NCI-H524 (cell line): ENCODE results near the gene RUFY3.
A peak's percentile ranks its signal among the peaks of the same experiment; 100 is the strongest.
"Not testable (repeated sequence)": the region's sequence is repeated elsewhere in the genome, so short reads cannot be mapped to it uniquely, and the experiment has no call there.

Source experiments
- DNase-seq, 2 experiments: peaks; one replicate each; lab custom pipeline; 2025; lab: John Stamatoyannopoulos, UW

RUFY3 gene, protein sequence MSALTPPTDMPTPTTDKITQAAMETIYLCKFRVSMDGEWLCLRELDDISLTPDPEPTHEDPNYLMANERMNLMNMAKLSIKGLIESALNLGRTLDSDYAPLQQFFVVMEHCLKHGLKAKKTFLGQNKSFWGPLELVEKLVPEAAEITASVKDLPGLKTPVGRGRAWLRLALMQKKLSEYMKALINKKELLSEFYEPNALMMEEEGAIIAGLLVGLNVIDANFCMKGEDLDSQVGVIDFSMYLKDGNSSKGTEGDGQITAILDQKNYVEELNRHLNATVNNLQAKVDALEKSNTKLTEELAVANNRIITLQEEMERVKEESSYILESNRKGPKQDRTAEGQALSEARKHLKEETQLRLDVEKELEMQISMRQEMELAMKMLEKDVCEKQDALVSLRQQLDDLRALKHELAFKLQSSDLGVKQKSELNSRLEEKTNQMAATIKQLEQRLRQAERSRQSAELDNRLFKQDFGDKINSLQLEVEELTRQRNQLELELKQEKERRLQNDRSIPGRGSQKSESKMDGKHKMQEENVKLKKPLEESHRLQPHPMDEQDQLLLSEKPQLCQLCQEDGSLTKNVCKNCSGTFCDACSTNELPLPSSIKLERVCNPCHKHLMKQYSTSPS

DNA sequence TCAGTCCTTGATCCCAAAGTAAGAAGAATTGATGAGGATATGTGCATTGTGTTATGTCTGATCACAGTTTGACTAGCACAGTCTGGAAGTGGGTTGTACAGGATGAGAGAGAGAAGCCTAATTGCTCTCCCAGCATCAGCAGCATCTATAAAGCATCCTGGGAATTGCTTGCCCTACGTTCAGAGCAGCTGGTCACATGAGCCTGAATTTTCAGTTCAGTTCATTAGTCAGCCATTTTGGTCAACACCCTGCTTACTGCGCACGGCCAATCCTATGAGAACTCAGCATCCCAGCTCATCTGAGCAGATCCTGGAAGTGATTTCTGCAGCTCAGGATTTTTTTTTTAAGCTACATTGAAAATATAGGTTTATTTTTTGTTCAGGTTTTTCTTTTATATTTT lies at the start of gene RUFY3:
RUFY3 (plus strand) TSS at position 218 of the 400 bp plus-strand sequence. CDS start 610 bp downstream, outside the sequence.
- DNase-seq = peak; percentile 74 to 92

GRCh38 chr4:70674191-70674590 lies 47.6 kb upstream of the RUFY3 start:
- no peak for DNase-seq

- no peak for DNase-seq
Measured at GRCh38 chr4:70674731-70675130, 47.0 kb upstream of the RUFY3 start.

GRCh38 chr4:70676554-70677090 lies 45.1 kb upstream of the RUFY3 start:
- no peak for DNase-seq

GRCh38 chr4:70678383-70678999 lies 43.3 kb upstream of the RUFY3 start:
- DNase-seq = no peak

DNA sequence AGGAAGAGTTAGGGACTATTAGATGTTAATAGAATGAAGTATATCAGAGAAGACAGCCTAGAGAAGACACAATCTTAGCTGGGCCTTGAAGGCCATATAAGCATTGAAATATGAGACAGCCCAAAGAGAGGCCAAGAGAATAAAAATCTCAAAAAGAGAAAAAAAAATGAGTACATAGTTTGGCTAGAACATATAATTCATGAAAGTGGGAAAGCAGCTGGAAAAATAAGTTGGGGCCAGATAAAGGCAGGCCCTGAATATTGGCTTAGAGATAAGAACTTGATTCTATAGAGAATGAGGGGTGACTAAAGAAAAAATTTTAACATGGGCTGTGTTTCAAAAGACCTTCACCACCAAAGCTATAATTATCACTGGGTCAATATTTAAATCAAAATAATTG lies 40.8 kb upstream of the RUFY3 start:
- DNase-seq = no peak

DNA sequence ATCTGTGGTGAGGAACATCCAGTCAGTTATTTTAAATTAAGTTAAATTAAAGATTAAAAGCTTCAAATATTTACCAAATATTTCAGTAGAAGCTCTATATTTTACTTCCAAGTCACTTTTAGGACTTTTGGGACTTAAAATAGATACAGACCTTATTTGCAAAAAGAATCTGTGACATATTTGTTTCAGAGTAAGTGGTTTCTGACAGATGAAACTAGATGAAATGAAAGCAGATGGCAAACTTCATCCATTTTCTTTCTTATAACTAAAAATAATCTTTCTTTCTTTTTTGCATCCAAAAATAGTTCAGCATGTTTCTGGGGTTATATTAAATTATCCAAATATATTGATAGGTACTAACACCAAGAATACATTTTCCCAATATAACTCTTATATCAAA lies 40.1 kb upstream of the RUFY3 start:
- no peak for DNase-seq

DNA sequence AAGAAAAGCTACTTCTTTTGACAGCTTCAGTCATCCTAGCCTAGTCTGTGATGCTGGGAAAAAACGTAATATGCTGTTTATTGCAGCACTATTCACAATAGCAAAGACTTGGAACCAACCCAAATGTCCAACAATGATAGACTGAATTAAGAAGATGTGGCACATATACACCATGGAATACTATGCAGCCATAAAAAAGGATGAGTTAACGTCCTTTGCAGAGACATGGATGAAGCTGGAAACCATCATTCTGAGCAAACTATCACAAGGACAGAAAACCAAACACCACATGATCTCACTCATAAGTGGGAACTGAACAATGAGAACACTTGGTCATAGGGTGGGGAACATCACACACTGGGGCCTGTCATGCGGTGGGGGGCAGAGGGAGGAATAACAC lies 39.6 kb upstream of the RUFY3 start:
- not testable (repeated sequence) for DNase-seq

- no peak for DNase-seq
Measured at GRCh38 chr4:70687392-70687791, 34.4 kb upstream of the RUFY3 start.

GRCh38 chr4:70687821-70688794 lies 33.7 kb upstream of the RUFY3 start, which contains the start of gene UTP3:
UTP3 (plus strand) TSS chr4:70688532; CDS start chr4:70688678, 146 bp downstream.
- peak; percentile 96 to 99 for DNase-seq

GRCh38 chr4:70688795-70689231 lies 33.0 kb upstream of the RUFY3 start:
- DNase-seq = peak in 1 of 2 experiments; percentile 3

- DNase-seq = no peak
Measured at GRCh38 chr4:70691661-70692060, 30.1 kb upstream of the RUFY3 start.

DNA sequence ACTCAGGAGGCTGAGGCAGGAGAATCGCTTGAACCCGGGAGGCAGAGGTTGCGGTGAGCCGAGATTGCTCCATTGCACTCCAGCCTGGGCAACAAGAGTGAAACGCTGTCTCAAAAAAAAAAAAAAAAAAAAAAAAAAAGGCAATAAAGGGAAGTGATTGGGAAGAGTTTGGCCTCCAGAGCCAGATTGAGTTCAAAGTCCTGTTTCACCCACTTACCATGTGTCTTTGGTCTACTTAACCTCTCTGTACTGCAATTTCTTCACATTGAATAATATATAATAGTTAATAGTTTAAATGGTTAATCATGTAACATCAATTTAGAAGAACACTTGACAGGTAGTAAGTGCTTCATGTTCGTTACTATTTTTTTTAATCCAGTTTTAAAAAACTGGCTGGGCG lies 27.1 kb upstream of the RUFY3 start:
- DNase-seq = not testable (repeated sequence)

DNA sequence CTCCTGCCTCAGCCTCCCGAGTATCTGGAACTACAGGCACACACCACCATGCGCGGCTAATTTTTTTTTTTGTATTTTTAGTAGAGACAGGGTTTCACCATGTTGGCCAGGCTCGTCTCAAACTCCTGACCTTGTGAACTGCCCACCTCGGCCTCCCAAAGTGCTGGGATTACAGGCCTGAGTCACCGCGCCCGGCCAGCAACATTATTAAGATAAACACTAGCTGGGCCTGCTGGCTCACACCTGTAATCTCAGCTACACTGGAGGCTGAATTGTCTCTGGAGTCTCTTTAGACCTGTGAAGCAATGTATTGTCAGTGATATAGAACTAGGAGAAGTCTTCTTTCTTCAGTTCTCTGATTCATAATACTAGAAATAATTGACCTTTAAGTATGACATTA lies 23.3 kb upstream of the RUFY3 start:
- DNase-seq = not testable (repeated sequence)

- no peak for DNase-seq
Measured at GRCh38 chr4:70700712-70701111, 21.1 kb upstream of the RUFY3 start.

- no peak for DNase-seq
Measured at GRCh38 chr4:70701271-70701670, 20.5 kb upstream of the RUFY3 start.

DNA sequence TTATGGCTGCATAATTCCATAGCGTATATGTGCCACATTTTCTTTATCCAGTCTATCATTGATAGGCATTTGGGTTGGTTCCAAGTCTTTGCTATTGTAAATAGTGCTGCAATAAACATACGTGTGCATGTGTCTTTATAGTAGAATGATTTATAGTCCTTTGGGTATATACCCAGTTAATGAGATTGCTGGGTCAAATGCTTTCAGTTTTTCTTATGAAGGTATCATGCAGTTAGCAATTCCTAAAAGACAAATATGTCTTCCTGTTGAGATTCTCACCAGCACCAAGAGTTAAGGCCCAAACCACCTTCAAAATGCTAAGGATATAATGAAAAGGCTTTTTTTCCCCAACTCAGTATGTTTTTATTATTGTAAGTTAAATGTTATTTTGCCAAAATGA lies 19.2 kb upstream of the RUFY3 start:
- DNase-seq = not testable (repeated sequence)

- peak in 1 of 2 experiments; percentile 39 for DNase-seq
Measured at GRCh38 chr4:70703619-70704214, 18.0 kb upstream of the RUFY3 start.

DNA sequence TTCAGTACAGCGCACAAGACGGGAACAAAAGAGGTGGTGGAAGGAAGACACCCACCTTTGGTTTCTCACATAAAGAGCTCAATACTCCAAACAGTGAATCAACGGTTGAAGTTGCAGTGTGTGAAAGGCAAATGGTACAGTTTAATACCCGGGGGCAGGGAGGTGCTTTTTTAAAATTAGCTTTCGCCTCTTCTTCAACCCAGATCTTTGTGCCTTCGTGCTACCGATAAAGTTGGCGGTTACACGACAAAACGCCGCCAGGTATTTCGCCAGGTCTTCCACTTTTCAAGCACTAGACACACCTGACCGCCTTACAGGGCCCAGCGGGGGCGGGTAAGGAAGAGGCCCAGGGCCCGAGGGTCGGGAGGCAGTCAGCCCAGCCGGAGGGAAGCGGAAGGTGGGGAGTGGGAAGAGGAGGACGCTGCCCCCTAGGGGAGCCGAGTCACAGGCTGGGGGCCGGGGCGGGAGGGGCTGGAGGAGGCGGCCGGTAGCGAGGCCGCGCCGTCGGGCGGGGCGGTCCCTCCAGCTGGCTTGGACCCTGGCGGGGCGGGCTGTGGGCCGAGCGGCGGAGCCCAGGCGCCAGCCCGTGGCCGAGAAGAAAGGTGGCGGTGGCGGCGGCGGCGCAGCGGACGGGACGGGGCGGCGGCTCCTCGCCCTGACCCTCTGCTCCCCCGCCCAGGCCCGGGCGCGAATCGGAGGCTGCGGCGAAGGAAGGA lies 17.4 kb upstream of the RUFY3 start:
- peak; percentile 68 to 78 for DNase-seq

DNA sequence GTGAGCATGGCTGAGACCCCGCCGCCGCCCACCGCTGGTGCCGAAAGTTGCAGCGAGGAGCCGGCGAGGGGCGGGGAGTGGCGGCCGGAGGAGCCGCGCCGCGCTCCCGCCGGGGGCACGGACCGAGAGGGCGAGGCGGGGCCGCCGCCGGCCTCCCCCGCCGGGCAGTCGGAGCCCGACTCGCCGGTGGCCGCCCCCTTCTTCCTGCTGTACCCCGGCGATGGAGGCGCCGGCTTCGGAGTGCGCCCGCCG lies 16.9 kb upstream of the RUFY3 start:
- DNase-seq = no peak
